NCI-H1092 (cell line): Measurements from ENCODE around the gene SCUBE2.
"Not testable (repeated sequence)": the region's sequence is repeated elsewhere in the genome, so short reads cannot be mapped to it uniquely, and the experiment has no call there.

ENCODE experiments used
- DNase-seq: peaks from one replicate; lab custom pipeline; 2025; lab: John Stamatoyannopoulos, UW

The SCUBE2 gene

GRCh38 chr11:9104580-9104979 lies 13.2 kb upstream of the SCUBE2 start:
- DNase-seq: no peak

GRCh38 chr11:9103542-9104276 lies 12.3 kb upstream of the SCUBE2 start:
- no peak for DNase-seq

GRCh38 chr11:9099617-9100016 lies 8.2 kb upstream of the SCUBE2 start:
- DNase-seq: no peak

- not testable (repeated sequence) for DNase-seq
Observed at GRCh38 chr11:9098455-9098854, 7.1 kb upstream of the SCUBE2 start.

- not testable (repeated sequence) for DNase-seq
Observed at GRCh38 chr11:9097186-9097943, 6.0 kb upstream of the SCUBE2 start.

- no peak for DNase-seq
Observed at GRCh38 chr11:9096427-9096826, 5.0 kb upstream of the SCUBE2 start.

- DNase-seq: no peak
Observed at GRCh38 chr11:9095421-9095820, 4.0 kb upstream of the SCUBE2 start.

GRCh38 chr11:9094420-9094819 lies 3.0 kb upstream of the SCUBE2 start:
- no peak for DNase-seq

GRCh38 chr11:9092853-9093778 lies 1.7 kb upstream of the SCUBE2 start:
- DNase-seq: peak; percentile 53

GRCh38 chr11:9092072-9092471 lies 673 bp upstream of the SCUBE2 start:
- no peak for DNase-seq

- no peak for DNase-seq
Observed at GRCh38 chr11:9090488-9091043, 833 bp downstream of the SCUBE2 start.

- DNase-seq: no peak
Observed at GRCh38 chr11:9089636-9090035, 1.8 kb downstream of the SCUBE2 start.

- no peak for DNase-seq
Observed at GRCh38 chr11:9089061-9089460, 2.3 kb downstream of the SCUBE2 start.

- no peak for DNase-seq
Observed at GRCh38 chr11:9082575-9082974, 8.8 kb downstream of the SCUBE2 start.

GRCh38 chr11:9081153-9081552 lies 10.2 kb downstream of the SCUBE2 start:
- no peak for DNase-seq

GRCh38 chr11:9078113-9079086 lies 13.0 kb downstream of the SCUBE2 start:
- no peak for DNase-seq

GRCh38 chr11:9077164-9077563 lies 14.2 kb downstream of the SCUBE2 start:
- no peak for DNase-seq

- DNase-seq: no peak
Observed at GRCh38 chr11:9076661-9077060, 14.7 kb downstream of the SCUBE2 start.

- no peak for DNase-seq
Observed at GRCh38 chr11:9076046-9076445, 15.4 kb downstream of the SCUBE2 start.

- DNase-seq: no peak
Observed at GRCh38 chr11:9075556-9075955, 15.8 kb downstream of the SCUBE2 start.
